HG03457 (cell line): ENCODE data around the gene C16orf86.

Source experiments
- ATAC-seq: cut with Tn5 transposase; IDR thresholded peaks from one replicate; pipeline ENCODE4 v1.9.1; 2021; ENCODE audit warnings: moderate number of reproducible peaks; ENCODE audit not compliant: unreplicated experiment

C16orf86 gene

DNA sequence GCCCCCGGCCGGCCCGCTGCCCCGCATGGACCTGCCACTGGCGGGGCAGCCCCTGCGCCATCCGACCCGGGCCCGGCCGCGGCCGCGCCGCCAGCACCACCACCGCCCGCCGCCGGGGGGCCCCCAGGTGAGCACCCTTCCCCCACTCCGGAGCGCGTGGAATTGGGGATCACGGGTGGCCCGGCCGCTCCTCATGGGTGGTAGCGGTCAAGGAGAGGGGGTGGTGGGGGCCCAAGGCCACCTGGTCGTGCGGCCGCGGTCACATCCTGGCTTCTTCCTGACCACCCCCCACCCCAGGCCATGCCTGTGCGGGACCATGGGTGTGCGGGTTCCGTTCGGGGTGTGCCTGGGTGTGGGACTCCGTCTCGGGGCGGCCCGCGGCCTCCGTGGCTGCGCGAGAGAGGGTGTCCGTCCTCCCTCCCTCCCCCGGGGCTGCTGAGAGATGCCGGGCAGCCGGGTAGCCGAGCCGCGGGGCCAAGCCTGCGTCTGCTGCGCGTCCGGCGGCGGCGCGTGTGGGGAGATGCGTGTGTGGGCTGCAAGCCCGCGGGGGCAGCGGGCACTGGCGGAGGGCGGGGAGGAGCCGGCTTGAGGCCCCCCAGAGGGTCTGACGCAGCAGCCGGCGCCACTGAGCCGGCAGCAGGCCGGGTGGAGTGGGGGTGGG is 13.4 kb upstream of the C16orf86 start:
- no peak for ATAC-seq

DNA sequence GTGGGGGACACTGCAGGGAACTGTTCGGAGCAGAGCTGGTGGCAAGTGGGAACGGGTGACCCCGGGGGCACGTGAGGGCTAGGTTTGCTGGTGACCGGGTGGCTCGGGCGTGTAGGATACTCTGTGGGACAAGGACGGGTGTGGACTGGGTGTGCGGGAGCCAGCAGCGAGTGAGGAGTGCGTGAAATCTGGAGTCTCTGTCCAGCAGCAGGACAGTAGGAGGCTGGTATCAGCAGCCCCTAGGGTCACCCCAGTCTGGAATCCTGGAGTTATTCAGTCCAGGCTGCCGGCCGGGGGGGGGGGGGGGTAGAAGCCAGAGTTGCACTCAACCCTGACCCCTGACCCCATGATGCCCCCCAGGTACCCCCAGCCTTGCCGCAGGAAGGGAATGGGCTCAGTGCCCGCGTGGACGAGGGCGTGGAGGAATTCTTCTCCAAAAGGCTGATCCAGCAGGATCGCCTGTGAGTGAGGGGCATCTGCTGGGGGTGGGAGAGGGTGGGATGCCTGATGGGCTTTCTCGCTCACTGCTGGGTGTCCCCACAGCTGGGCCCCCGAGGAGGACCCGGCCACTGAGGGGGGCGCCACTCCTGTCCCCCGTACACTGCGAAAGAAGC is 12.7 kb upstream of the C16orf86 start:
- ATAC-seq, result no peak

DNA sequence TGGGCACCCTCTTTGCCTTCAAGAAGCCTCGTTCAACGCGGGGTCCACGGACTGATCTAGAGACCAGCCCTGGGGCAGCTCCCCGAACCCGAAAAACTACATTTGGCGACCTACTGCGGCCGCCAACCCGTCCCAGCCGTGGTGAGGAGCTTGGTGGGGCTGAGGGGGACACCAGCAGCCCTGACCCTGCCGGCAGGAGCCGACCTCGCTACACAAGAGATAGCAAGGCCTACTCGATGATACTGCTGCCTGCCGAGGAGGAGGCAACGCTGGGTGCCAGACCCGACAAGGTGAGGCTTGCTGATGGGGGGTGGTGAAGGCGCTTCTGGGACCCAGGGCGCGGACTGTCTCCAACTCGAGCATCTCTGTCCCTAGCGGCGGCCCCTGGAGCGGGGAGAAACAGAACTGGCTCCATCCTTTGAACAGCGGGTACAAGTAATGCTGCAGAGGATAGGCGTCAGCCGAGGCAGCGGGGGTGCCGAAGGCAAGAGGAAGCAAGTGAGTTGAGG is 12.2 kb upstream of the C16orf86 start:
- no peak for ATAC-seq

DNA sequence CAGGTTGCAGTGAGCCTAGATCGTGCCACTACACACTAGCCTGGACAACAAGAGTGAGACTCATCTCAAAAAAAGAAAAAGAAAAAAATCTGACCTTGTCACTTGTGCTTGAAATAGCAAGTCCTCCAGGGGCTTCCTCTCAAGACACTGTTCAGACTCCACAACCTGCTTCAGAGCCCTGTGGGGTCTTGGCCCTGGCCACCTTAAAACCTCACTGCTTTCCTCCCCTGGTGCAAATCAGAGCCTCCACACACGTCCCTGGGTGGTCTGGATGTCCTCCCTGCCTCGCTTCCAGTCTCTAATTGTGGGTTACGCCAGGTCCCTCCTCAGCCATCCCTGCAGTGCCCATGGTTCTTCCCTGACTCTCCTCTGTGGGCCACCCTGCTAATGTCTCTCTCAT is 11.3 kb upstream of the C16orf86 start:
- no peak for ATAC-seq

DNA sequence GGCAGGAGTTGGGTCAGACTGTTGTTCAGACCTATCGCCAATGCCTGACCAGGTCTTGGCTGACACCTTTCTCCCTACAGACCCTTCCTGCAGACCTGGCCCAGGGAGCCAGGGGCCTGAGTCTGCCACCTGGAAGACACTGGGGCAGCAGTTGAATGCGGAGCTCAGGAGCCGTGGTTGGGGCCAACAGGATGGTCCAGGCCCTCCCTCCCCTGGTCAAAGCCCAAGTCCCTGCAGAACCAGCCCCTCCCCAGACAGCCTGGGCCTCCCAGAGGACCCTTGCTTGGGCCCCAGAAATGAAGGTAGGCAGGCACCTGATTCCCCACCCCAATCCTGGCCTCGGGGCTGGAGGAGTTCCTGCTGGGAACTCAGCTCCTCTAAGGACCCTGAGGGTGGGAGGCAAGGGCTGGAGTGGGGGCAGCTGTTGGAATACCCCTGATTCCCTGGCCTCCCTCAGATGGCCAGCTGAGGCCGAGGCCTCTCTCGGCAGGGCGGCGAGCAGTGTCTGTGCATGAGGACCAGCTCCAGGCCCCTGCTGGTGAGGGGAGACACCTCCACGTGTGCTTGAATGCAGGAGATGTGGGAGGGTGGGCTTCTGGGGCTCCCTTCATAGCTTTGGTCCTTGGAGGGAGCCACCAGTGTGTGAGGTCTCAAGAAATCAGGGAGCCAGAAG is 10.1 kb upstream of the C16orf86 start:
- ATAC-seq, result no peak

DNA sequence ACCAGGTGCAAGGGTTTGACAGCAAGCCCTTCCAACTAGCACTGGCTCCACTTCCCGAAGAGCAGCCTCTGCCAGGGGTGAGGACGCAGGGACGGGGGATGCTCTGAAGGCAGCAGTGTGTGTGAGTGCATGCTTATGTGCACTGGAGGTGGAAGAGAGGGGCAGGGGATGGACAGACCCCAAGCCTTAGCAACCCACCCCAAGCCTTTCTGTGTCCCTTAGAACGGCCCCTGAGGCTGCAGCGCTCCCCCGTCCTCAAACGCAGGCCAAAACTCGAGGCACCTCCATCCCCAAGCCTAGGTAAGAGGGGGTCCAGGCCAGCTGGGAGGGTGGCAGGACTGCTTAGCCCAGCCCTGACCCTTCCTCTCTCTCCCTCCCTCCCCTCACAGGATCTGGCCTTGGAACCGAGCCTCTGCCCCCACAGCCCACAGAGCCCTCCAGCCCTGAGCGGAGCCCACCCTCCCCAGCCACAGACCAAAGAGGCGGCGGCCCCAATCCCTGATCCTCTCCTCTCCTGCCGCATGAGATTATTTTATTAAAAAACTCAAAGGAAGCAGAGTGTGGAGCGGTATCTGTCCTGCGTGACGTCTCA is 9.5 kb upstream of the C16orf86 start:
- ATAC-seq, result no peak

DNA sequence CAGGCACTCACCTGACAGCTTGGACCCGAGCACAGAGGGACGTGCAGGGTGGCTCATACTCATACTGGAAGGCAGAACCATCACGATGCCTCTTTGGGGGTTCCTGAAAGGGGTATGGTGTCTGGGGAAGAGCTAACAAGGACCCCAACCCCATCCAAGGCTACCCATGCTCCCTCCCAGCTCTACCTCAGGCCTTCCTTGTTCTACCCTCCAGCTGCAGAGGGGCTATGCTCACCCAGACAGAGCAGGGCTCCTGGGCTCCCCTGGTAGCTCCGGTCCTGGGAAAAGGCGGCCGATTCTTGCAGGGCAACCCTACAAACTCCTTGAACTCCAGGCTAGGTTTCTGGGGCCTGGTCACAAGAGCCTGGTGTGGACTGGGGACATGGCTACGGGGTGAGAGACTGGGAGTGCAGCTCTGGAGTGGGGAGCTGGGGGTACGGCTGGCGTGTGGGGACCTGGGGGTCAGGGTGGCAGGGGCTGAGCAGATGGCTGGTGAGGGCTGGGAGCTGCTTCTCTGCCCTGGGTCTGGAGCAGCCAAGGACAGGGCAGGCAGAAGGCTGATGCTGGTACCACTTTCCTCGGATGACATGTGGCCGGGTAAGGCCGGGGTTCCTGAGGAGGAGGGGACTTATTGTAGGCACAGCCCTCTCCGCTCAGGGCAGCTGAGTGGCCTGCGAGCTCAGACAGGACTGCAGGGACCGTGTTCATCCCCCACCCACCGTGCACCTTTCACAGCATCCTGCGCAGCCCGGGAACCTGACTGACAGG is 8.7 kb upstream of the C16orf86 start:
- no peak for ATAC-seq

DNA sequence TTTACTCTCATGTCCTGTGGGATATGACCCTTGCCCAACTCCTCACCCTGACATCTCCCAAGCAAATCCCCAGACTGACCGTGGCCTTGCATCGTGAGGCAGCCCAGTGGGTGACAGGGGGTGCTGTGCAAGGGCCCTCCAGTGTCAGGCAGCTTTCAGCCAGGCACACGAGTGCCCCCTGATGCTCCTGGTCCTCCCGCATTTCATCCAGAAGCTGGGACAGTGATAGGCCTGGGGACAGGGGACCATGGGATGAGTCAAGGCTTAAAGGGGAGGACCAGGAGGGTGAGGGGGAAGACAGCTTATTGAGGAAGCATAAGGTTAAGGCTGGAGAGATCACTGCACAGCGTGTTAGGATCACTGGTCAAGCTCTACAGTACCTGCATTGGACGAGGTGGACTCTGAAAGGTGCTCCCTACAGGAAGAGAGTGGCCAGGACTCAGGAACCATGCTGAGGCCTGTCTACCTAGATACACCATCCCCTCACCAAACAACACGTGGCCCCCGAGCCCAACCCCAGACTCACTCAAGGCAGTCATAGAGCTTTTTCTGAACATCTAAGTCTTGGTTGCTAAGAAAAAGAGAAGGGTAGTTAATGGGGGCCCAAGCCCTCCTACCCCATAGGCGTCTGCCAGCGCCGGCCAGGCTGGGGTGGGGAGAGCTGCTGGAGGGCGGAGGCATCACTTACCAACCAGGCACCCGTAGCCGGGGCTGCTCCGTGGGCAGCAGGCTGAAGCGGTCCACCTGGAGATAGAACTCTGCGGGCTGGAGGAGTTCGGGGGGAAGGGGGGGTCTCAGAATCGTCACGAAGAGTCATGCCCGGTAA is 7.6 kb upstream of the C16orf86 start:
- ATAC-seq, result no peak

DNA sequence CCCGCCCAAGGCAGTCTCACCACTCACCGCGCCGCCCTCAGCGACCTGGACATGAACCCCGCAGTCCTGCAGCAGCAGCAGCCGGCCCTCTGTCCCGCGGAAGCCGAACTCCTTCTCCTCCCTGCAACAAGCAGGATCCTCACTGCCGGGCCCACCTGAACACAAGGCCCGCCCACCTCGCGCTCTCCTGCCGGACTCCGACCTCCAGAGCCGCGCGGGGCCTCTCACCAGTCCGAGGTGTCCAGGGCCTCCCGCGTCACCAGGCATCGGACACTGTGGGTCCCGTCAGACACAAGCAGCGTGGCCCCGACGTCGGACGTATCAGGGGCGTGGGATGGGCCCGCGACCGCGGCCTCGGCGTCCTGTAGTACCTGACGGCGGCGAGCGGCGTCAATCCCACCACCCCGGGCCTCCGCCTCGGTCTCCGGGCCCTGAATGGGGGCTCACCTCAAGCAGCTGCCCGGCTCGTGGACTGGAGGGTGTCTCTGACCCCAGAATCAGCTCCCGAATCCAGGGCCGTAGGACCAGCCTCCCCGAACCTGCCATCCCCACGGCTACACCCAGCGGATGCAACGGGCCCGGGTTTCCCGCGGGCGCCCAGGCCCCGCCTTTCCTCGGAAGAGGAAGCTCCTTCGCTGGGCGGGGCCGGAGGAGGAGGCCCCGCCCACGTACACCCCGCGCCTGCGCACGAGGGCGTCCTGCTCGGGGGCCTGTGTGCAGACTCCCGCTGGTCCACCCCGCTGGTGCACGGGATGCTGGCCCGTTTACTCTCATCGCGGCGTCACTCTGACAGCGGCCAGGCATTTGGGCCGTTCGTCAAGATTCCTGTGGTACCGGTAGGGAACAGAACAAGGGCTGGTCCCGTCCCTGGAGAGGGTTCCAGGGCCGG is 6.7 kb upstream of the C16orf86 start, which contains the start of gene ACD:
Gene ACD (minus strand): TSS at position 586 of the 889 bp plus-strand sequence. CDS start 40 bp downstream, at position 546.
- ATAC-seq, result peak; percentile 39

DNA sequence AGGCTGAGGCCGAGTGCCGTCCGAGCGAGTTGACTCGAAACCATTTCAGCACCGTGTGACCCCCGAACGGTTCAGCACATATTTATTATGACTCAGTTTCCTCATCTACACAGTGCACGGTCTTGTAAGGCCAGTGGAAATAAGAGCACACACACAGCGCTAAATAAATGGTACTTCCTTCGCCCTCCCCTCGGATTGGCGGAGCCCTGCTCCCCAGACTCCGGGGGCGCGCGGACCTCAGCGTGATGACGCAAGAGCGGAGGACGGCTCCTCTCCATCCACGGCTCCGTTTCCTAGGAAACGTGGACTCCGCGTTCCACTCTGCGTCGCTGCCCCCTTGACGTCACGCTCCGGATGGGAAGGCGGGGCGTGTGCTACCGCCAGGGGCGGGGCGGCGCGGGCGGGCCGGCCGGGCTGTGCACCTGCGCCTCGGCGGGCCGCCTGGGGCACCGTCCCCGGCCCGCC is 6.0 kb upstream of the C16orf86 start, which contains the start of gene PARD6A:
Gene PARD6A (plus strand): TSS at position 397 of the 465 bp plus-strand sequence. CDS start 79 bp downstream, outside the sequence.
- peak; percentile 56 for ATAC-seq

DNA sequence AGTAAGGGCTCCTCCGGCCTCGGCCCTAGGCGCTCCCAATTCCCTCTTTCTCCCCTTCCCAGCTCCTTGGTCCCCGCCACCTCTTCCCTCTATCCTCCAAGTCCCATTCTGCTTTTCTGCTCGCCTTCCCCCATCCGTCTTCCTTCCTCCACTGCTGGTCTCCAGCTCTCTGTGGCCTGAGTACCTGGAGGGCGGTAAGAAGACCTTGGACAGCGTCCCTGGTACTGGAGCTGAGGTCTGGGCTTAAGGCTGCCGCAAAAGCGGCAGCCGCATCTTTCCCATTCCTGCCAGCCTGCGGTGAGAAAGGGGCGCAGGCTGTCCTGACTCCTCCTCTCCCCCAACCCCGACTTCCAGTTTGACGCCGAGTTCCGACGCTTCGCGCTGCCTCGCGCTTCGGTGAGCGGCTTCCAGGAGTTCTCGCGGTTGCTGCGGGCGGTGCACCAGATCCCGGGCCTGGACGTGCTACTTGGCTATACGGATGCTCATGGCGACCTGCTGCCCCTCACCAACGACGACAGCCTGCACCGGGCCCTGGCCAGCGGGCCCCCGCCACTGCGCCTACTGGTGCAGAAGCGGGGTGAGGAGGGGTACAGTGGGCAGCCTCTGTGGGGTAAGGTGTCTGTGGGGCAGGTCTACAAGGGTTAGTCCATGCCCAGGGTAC is 5.4 kb upstream of the C16orf86 start:
- ATAC-seq, result no peak

DNA sequence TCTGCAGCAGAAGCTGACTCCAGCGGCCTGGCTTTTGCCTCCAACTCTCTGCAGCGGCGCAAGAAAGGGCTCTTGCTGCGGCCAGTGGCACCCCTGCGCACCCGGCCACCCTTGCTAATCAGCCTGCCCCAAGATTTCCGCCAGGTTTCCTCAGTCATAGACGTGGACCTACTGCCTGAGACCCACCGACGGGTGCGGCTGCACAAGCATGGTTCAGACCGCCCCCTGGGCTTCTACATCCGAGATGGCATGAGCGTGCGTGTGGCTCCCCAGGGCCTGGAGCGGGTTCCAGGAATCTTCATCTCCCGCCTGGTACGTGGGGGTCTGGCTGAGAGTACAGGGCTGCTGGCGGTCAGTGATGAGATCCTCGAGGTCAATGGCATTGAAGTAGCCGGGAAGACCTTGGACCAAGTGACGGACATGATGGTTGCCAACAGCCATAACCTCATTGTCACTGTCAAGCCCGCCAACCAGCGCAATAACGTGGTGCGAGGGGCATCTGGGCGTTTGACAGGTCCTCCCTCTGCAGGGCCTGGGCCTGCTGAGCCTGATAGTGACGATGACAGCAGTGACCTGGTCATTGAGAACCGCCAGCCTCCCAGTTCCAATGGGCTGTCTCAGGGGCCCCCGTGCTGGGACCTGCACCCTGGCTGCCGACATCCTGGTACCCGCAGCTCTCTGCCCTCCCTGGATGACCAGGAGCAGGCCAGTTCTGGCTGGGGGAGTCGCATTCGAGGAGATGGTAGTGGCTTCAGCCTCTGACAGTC is 4.5 kb upstream of the C16orf86 start:
- no peak for ATAC-seq

DNA sequence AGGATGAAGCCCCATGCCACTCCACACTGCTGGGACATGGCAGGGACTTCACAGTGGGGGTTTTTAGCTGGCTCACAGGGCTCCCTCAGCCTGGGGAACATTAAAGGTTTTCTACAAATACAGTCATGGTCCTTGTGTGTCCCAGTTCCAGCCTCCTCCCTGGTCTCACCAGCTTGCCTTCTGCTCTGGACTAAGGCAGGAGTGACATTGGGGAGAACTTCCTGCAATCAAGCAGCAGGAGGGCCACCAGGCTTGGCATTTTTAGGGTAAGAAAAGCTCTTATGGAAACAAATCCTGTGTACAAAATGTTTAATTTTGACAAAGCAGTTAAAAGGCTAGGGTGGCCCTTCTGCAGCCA is 4.0 kb upstream of the C16orf86 start:
- ATAC-seq, result no peak

DNA sequence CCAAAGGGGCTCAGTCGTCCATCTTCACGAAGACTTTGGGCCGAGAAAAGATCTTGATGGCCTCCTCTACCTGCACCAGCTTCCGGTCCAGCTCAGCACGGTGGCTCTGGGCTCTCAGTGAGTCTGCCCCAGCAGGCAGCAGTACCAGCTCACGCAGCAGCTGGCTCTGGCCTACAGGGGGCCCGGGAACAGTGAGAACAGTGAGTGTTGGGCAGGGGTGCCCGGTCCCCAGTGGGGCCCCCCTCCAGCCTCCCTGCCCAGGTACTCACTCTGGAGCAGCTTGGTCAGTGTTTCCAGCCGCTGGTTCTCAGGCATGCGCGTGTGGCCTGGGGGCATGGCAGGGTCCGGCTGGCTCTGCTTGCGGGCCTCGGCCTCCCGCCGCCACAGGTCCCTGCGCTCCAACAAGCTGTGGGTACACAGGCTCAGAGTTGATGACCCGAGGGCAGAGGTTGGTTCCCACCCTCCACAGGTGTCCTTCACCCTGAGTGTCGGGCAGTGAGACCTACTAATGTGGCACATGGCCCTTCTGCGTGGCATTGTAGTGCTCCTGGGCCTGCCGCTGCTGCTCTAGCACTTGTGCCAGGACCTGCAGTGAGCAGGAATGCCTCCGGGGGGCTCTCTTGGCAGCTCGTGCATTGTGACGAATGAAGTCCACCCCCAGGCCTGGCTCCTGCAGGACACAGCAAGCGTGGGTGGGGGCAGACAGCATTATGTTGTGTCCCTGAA is 3.3 kb upstream of the C16orf86 start:
- no peak for ATAC-seq

DNA sequence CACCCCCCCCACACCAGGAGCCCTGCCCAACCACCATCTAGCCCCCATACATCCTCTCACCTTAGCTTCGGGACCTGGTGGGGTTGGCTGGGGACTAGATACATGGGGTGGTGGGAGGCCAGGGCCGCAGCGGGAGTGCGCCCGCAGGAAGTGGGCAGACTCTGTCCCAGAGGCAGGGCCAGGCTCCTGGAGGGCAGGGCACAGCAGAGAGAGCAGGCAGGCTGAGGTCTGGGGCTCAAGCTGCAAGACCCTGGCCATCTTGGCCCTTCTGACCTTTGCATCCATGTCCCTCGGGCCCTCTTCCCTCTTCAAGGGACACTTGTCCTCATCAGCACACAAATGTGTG is 2.8 kb upstream of the C16orf86 start:
- ATAC-seq, result no peak

DNA sequence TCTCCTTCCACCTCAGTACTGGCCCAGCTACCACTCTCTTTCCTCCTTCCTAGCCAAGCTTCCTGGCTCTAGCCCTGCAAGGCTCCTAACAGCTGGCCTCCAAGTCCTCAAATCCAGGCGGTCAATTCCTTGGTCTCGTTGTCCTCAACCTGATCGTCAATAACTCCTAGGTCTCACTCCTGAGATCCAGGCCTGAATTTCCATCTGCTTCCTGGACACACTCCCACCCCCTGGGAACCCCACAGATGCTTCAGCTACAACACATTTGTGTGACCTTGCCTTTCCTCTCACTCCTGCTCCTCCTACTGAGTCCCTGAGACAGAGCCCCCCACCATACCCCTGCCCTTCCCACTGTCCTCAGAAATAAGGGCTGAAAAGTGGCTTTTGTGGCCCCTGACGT is 2.4 kb upstream of the C16orf86 start:
- no peak for ATAC-seq

DNA sequence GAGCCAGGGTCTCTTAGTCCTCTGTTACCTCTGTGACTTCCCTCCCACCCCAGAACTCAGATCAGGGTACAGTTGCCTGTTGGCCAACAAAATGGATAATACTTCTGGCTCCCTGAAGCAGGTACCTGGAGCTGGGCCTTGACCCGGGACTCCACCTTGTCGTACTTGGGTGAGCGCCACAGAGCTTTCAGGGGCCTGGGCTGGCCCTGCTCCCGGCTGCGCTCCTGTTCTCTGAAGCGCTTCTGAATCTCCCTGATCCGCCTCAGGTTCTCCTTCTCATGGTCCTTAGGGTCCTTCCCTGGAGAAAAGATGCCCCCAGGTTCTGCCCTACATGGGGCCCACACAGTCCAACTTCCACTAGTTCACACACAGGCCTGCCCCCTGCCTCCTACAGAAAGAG is 1.7 kb upstream of the C16orf86 start:
- ATAC-seq, result no peak
